22Rv1 (cell line): ENCODE data around the gene SAMD4A.

Source experiments
- H3K27ac ChIP-seq: fragments of 450-650 bp; 2 replicates; pipeline ENCODE4 v1.5.1; 2017
- CTCF ChIP-seq: fragments of 450-650 bp; IDR thresholded peaks from 2 replicates; pipeline ENCODE4 v1.5.1; 2017; ENCODE audit warnings: mild to moderate bottlenecking
- ZFX ChIP-seq: fragments of 450-650 bp; IDR thresholded peaks from 2 replicates; pipeline ENCODE4 v1.6.1; 2017; ENCODE audit warnings: antibody characterized with exemption, borderline replicate concordance

SAMD4A gene

GRCh38 chr14:54709867-54710266, 142.9 kb downstream of the SAMD4A start:
- H3K27ac ChIP-seq: no peak overlapping the region
- no peak for TF ChIP-seq CTCF
- TF ChIP-seq ZFX: no peak

- H3K27ac ChIP-seq: no peak overlapping the region
- TF ChIP-seq ZFX: no peak
- TF ChIP-seq CTCF: no peak
These were observed 144.4 kb downstream of the SAMD4A start for GRCh38 chr14:54711312-54711711.

GRCh38 chr14:54711812-54712464, 145.0 kb downstream of the SAMD4A start:
- H3K27ac ChIP-seq: no peak overlapping the region
- TF ChIP-seq ZFX (no peak), CTCF (no peak)

- no peak overlapping the region for H3K27ac ChIP-seq
- TF ChIP-seq ZFX: no peak
- no peak for TF ChIP-seq CTCF
These were observed 145.7 kb downstream of the SAMD4A start for GRCh38 chr14:54712465-54713200.

- TF ChIP-seq ZFX: no peak
- TF ChIP-seq CTCF: no peak
- no peak overlapping the region for H3K27ac ChIP-seq
These were observed 146.5 kb downstream of the SAMD4A start for GRCh38 chr14:54713379-54713778.

GRCh38 chr14:54715239-54715638, 148.3 kb downstream of the SAMD4A start:
- TF ChIP-seq ZFX: no peak
- TF ChIP-seq CTCF: no peak
- no peak overlapping the region for H3K27ac ChIP-seq

- H3K27ac ChIP-seq: no peak overlapping the region
- TF ChIP-seq CTCF (no peak), ZFX (no peak)
These were observed 148.9 kb downstream of the SAMD4A start for GRCh38 chr14:54715811-54716210.
